AG04450 (cell line): Measurements from ENCODE around the gene FKBP14. TPM values are rescaled to one million over a fixed set of nuclear protein-coding genes. Genes with fewer than 3 reads are reported as not detected.
A peak's percentile ranks its signal among the peaks of the same experiment; 100 is the strongest.

ENCODE experiments used
- CTCF ChIA-PET: fragments of 300-600, 350-600 bp; formaldehyde crosslinking; extraction: SDS; loops from one replicate; lab custom pipeline; 2022; ENCODE audit warnings: antibody characterized with exemption, inconsistent platforms; lab: Charles Lee
- POLR2A ChIA-PET: fragments of 350-600 bp; formaldehyde crosslinking; extraction: SDS; loops from one replicate; lab custom pipeline; 2021; ENCODE audit warnings: antibody characterized with exemption, inconsistent platforms; lab: Yijun Ruan, JAX
- DNase-seq: peaks from one replicate; pipeline ENCODE4 v3.0.0-alpha.2; 2011; ENCODE audit warnings: low read depth, low spot score
- H3K27ac ChIP-seq: one replicate; pipeline ENCODE4 v1.5.1; 2012; ENCODE audit warnings: low read depth, low read length, control low read depth
- H3K27me3 ChIP-seq: one replicate; pipeline ENCODE4 v1.6.0; 2012; ENCODE audit warnings: low read length; ENCODE audit not compliant: control insufficient read depth, insufficient read depth
- H3K4me3 ChIP-seq: 2 replicates; pipeline ENCODE4 v1.5.1; 2011; ENCODE audit warnings: mild to moderate bottlenecking, low read depth, low read length, control low read depth
- H3K9me3 ChIP-seq: 2 replicates; pipeline ENCODE4 v1.5.1; 2012; ENCODE audit warnings: low read length; ENCODE audit not compliant: control insufficient read depth, insufficient read depth
- polyA minus RNA-seq: library from RNA; depleted of rRNA, polyadenylated mRNA; stranded (reverse); fragments of >200 nt; gene quantifications from 2 replicates; pipeline ENCODE4 v1.2.3, GENCODE V29; 2011; rRNA and poly(A)+ RNA removed
- polyA plus RNA-seq: library from polyadenylated mRNA; depleted of rRNA; stranded (reverse); fragments of >200 nt; gene quantifications from 2 replicates; pipeline ENCODE4 v1.2.3, GENCODE V29; 2011; rRNA removed
- TF ChIP-seq, protein P1 (sequence below): IDR thresholded peaks from 2 replicates; pipeline ENCODE4 v1.5.1; 2011; ENCODE audit warnings: low read depth, low read length, control low read depth, inconsistent platforms

The FKBP14 gene, protein sequence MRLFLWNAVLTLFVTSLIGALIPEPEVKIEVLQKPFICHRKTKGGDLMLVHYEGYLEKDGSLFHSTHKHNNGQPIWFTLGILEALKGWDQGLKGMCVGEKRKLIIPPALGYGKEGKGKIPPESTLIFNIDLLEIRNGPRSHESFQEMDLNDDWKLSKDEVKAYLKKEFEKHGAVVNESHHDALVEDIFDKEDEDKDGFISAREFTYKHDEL
- 38.0 and 54.6 TPM in 2 replicates for polyA plus RNA-seq
- 17.4 and 22.5 TPM in 2 replicates for polyA minus RNA-seq

DNA sequence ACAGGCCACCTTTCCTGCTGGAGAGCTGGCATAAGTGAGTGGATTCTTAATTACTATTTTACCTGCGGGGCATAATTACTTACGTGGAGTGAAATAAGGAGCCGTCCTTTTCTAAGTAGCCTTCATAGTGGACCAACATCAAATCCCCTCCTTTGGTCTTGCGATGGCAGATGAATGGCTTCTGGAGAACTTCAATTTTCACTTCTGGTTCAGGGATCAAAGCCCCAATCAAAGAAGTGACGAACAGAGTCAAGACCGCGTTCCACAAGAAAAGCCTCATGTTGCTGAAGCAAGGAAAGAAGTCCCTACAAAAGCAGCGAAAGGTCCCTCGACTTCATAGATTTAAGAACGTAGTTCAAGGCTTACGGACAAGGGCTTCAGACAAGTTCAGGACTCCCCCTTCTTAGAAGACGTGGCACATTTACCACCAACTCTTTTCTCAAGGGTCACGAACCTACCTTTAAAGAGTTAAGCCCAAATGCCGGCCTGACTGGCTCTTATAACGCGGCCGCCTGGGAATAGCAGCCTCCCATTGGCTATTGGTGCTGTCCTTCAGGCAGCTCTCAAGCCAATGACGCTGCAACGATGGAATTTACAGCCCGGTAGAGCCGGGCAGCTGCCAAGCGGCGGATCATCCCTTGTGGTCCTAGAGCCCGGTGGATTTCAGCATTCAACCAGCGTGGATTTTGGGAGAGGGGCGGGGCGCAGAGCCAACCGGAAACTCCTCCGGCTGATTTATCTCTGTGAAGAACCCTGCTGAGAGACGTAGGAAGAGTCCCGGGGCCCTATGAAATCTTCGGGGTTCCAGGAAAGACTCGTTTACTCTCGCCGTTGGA lies at the start of gene FKBP14:
Gene FKBP14 (minus strand): TSS at position 474 of the 836 bp plus-strand sequence. CDS start 194 bp downstream, at position 280.
- H3K9me3 ChIP-seq: no peaks in the 10 kb centered on the region
- CTCF ChIA-PET: interaction anchor here (1.7 kb wide), 1 partner anchor 36 kb away, joined by 4 read pairs; no protein-coding TSS in a partner anchor
- TF ChIP-seq, protein P1, sequence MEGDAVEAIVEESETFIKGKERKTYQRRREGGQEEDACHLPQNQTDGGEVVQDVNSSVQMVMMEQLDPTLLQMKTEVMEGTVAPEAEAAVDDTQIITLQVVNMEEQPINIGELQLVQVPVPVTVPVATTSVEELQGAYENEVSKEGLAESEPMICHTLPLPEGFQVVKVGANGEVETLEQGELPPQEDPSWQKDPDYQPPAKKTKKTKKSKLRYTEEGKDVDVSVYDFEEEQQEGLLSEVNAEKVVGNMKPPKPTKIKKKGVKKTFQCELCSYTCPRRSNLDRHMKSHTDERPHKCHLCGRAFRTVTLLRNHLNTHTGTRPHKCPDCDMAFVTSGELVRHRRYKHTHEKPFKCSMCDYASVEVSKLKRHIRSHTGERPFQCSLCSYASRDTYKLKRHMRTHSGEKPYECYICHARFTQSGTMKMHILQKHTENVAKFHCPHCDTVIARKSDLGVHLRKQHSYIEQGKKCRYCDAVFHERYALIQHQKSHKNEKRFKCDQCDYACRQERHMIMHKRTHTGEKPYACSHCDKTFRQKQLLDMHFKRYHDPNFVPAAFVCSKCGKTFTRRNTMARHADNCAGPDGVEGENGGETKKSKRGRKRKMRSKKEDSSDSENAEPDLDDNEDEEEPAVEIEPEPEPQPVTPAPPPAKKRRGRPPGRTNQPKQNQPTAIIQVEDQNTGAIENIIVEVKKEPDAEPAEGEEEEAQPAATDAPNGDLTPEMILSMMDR: no peak
- POLR2A ChIA-PET: interaction anchor here (0.7 to 1.0 kb wide), 2 partner anchors 12 to 91 kb away, joined by 3 read pairs; no protein-coding TSS in a partner anchor
- H3K27ac ChIP-seq: peak within 1 kb of the TSS; percentile 83
- peak; percentile 99 for DNase-seq
- peak within 1 kb of the TSS; percentile 78 for H3K4me3 ChIP-seq
- no peaks in the 10 kb centered on the region for H3K27me3 ChIP-seq

DNA sequence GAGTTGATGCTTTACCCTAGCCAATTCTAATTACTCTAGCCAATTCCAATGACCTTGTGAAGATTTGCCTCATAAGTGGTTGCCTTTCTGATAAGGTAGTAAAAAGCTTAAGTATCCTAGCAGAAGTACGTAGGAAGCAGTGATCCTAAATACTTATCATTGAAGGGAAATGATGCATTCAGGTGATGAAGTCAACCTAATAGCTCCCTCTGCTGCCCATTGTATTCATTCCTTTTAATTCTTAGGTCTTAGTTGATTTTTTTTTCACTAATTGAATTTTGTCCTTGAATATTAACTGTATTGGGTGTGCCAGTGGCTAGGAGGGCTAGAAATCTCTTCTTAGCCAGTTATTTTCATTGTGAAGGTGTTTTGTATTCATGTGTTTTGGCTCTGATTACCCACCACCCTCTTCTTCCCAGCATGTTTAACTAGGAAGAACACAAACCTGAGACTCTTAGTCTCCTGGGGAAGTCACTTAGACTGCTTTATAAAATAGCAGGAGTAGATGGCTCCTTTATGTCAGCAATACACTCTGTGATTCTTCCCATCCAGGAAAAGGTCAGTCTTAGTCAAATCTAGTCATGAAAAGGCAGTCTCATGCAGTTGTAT lies 48.0 kb upstream of the FKBP14 start:
- Histone ChIP-seq H3K4me3 (no peak overlapping the region), H3K9me3 (no peaks in the 10 kb centered on the region), H3K27ac (no peak overlapping the region), H3K27me3 (no peaks in the 10 kb centered on the region)
- TF ChIP-seq, protein P1: peak; percentile 62
- CTCF ChIA-PET: interaction anchor here (0.6 to 3.0 kb wide), 19 partner anchors 10 to 326 kb away, joined by 3 to 28 read pairs (median 4); partner anchors contain the start of gene MTURN
- POLR2A ChIA-PET: no interaction called here
- DNase-seq: no peak

DNA sequence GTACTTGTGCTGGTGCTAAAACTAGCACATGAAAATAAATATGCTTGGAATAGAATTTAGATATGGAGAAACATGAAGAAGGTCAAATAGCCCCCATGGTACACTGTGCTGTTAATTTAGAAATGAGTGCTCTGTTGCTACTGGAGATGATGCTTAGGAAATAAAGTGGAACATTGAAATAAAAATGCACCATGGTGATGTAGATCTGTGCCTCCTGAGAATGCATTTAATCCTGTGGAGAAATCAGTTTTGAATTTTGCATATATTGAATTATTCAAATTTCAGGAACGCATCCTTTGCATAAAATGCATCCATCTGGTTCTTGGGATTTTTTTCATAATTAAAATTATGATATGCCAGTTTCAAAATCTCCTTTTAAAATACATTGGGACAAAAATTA lies 46.2 kb upstream of the FKBP14 start:
- no peak for DNase-seq
- H3K27me3 ChIP-seq: no peaks in the 10 kb centered on the region
- CTCF ChIA-PET: interaction anchor here (0.7 to 1.4 kb wide), 4 partner anchors 9 to 92 kb away, joined by 3 to 9 read pairs (median 4); no protein-coding TSS in a partner anchor

DNA sequence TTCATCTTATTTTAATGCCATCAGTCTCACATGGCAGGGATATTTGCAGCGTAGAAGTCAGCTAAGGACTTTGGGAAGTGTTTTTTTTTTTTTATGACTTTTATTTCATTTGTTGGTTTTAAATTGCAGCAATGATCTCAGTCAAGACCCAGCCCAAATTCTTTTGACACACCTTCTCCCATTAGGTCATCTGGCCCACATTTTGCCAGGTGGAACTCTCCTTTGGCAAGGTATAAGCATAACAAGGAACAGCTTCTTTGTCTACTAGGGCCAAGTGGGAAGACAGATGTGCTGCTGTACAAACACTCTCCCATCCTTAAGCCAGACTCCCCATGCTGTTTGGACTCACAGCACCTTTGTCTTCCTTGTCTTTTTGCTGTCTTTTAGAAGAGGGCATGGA lies 43.5 kb upstream of the FKBP14 start:
- CTCF ChIA-PET: interaction anchor here (0.6 to 2.3 kb wide), 2 partner anchors 8 to 148 kb away, joined by 3 to 12 read pairs; no protein-coding TSS in a partner anchor
- POLR2A ChIA-PET: no interaction called here

More for the DNA sequence above, 46.2 kb upstream of the FKBP14 start:
- Histone ChIP-seq H3K4me3 (no peak overlapping the region), H3K27ac (no peak overlapping the region), H3K9me3 (no peaks in the 10 kb centered on the region)
- TF ChIP-seq, protein P1: no peak
- POLR2A ChIA-PET: no interaction called here

More for the DNA sequence above, 43.5 kb upstream of the FKBP14 start:
- Histone ChIP-seq H3K27me3 (no peaks in the 10 kb centered on the region), H3K27ac (no peak overlapping the region), H3K9me3 (no peaks in the 10 kb centered on the region), H3K4me3 (no peak overlapping the region)
- no peak for DNase-seq
- TF ChIP-seq, protein P1: no peak
